GM18873 (cell line): ENCODE measurements around the gene ZBTB4.
"Not testable (repeated sequence)": the region's sequence is repeated elsewhere in the genome, so short reads cannot be mapped to it uniquely, and the experiment has no call there.

Experiments
- ATAC-seq: cut with Tn5 transposase; IDR thresholded peaks from one replicate; pipeline ENCODE4 v1.9.1; 2021; ENCODE audit warnings: mild to moderate bottlenecking, moderate library complexity, moderate number of reproducible peaks; ENCODE audit not compliant: unreplicated experiment, low FRiP score

The ZBTB4 gene

GRCh38 chr17:7471729-7472128 lies 7.7 kb downstream of the ZBTB4 start:
- no peak for ATAC-seq

GRCh38 chr17:7470457-7470973 lies 8.9 kb downstream of the ZBTB4 start:
- ATAC-seq: not testable (repeated sequence)

- ATAC-seq: not testable (repeated sequence)
Measured at GRCh38 chr17:7469843-7470242, 9.6 kb downstream of the ZBTB4 start.

GRCh38 chr17:7468804-7469389 lies 10.5 kb downstream of the ZBTB4 start:
- no peak for ATAC-seq

GRCh38 chr17:7468290-7468689 lies 11.1 kb downstream of the ZBTB4 start:
- ATAC-seq: no peak

GRCh38 chr17:7467498-7467897 lies 11.9 kb downstream of the ZBTB4 start:
- no peak for ATAC-seq

- no peak for ATAC-seq
Measured at GRCh38 chr17:7466639-7467341, 12.6 kb downstream of the ZBTB4 start.

- ATAC-seq: no peak
Measured at GRCh38 chr17:7466318-7466638, 13.2 kb downstream of the ZBTB4 start.

GRCh38 chr17:7465597-7466275 lies 13.7 kb downstream of the ZBTB4 start:
- no peak for ATAC-seq

- ATAC-seq: no peak
Measured at GRCh38 chr17:7464081-7464480, 15.3 kb downstream of the ZBTB4 start.

GRCh38 chr17:7463372-7463846 lies 16.0 kb downstream of the ZBTB4 start:
- ATAC-seq: no peak

- ATAC-seq: no peak
Measured at GRCh38 chr17:7462474-7463371, 16.7 kb downstream of the ZBTB4 start.

- no peak for ATAC-seq
Measured at GRCh38 chr17:7460850-7461660, 18.4 kb downstream of the ZBTB4 start.

GRCh38 chr17:7459961-7460545 lies 19.4 kb downstream of the ZBTB4 start:
- ATAC-seq: no peak

GRCh38 chr17:7448461-7448860 lies 31.0 kb downstream of the ZBTB4 start:
- no peak for ATAC-seq

- no peak for ATAC-seq
Measured at GRCh38 chr17:7445619-7445968, 33.8 kb downstream of the ZBTB4 start.

GRCh38 chr17:7444682-7445618 lies 34.5 kb downstream of the ZBTB4 start, which contains the start of gene CHRNB1:
Gene CHRNB1, plus strand, starts transcription at chr17:7445061. Its CDS starts 67 bp downstream, at chr17:7445128.
- no peak for ATAC-seq
